Measurements from ENCODE around the gene KRTAP10-1.

DNA sequence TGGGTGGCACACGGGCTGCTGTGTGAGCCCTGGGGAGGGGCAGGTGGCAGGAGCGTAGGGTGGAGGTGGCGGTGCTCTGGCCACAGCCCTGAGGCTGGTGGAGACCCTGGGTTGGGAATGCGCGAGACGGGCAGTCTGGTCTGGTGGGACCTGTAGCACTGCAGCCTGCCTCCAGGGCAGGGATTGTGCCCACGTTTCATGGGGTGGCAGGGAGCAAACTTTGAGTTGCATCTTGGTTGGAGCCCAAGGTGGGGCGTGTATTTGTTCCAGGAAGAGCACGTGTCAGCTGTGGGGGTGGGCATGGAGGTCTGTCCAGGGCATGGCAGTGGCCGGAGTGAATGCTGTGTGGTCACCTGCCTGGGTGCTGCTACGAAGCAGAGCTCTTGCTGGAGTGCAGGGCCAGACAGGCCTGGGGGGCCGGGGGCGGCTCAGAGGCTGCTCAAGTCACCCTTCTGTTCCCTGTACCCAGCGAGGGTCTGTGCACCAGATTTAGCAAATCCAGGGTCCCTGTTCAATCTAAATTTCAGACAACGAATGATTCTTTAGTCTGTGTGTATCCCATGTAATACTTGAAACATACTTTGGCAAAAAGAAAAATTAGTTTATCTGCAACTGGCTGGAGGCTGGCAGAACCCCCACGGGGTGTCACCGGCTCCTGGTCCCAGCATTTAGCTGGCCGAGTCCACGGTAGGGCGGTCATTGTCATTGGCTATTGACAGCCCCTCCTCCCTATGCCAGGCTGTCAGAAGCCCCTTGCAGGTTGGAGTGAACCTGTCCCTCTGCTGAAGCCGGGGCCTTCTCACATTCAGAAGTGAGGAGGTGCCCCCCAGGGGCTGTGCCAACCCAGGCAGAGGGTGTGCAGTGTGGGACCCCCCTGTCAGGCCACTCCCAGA lies 27.3 kb downstream of the KRTAP10-1 start:
- TF ChIP-seq CTCF (IDR thresholded peaks at IDR 0.05; ENCODE audit: low read depth, low read length) = no peak
- no peak for TF ChIP-seq EZH2phosphoT487 (IDR thresholded peaks at IDR 0.05; ENCODE audit: low read depth)
